GM19468 (cell line): ENCODE measurements around the gene GYS1.
"Not testable (repeated sequence)": the region's sequence is repeated elsewhere in the genome, so short reads cannot be mapped to it uniquely, and the experiment has no call there.

Source experiments
- ATAC-seq: cut with Tn5 transposase; IDR thresholded peaks from one replicate; pipeline ENCODE4 v1.9.1; 2021; ENCODE audit warnings: mild to moderate bottlenecking, moderate library complexity, moderate number of reproducible peaks; ENCODE audit not compliant: unreplicated experiment; ENCODE audit errors: extremely low read depth

GYS1 gene

GRCh38 chr19:48947258-48947542 lies 45.9 kb downstream of the GYS1 start:
- no peak for ATAC-seq

- ATAC-seq = no peak
Observed at GRCh38 chr19:48946463-48947257, 46.4 kb downstream of the GYS1 start.

GRCh38 chr19:48945817-48946216 lies 47.3 kb downstream of the GYS1 start:
- ATAC-seq = no peak

GRCh38 chr19:48945415-48945814 lies 47.7 kb downstream of the GYS1 start:
- ATAC-seq = no peak

- ATAC-seq = no peak
Observed at GRCh38 chr19:48943081-48943480, 50.0 kb downstream of the GYS1 start.

GRCh38 chr19:48940902-48941301 lies 52.2 kb downstream of the GYS1 start:
- ATAC-seq = no peak

- ATAC-seq = no peak
Observed at GRCh38 chr19:48938256-48938655, 54.9 kb downstream of the GYS1 start.

GRCh38 chr19:48935864-48936263 lies 57.2 kb downstream of the GYS1 start:
- no peak for ATAC-seq

- ATAC-seq = no peak
Observed at GRCh38 chr19:48934837-48935236, 58.3 kb downstream of the GYS1 start.

GRCh38 chr19:48933382-48933932 lies 59.7 kb downstream of the GYS1 start, which contains the start of gene DHDH:
TSS of gene DHDH (plus strand) at chr19:48933699. CDS start at chr19:48933722, 23 bp downstream.
- no peak for ATAC-seq

- ATAC-seq = no peak
Observed at GRCh38 chr19:48928164-48929025, 64.7 kb downstream of the GYS1 start.

GRCh38 chr19:48927692-48928091 lies 65.4 kb downstream of the GYS1 start:
- ATAC-seq = not testable (repeated sequence)

- ATAC-seq = no peak
Observed at GRCh38 chr19:48926909-48927308, 66.2 kb downstream of the GYS1 start.

GRCh38 chr19:48925890-48926289 lies 67.2 kb downstream of the GYS1 start:
- ATAC-seq = not testable (repeated sequence)

- ATAC-seq = no peak
Observed at GRCh38 chr19:48925240-48925843, 67.8 kb downstream of the GYS1 start.

- no peak for ATAC-seq
Observed at GRCh38 chr19:48922548-48923490, 70.3 kb downstream of the GYS1 start.

GRCh38 chr19:48921721-48922500 lies 71.2 kb downstream of the GYS1 start:
- ATAC-seq = no peak

- ATAC-seq = no peak
Observed at GRCh38 chr19:48920949-48921348, 72.2 kb downstream of the GYS1 start.

- not testable (repeated sequence) for ATAC-seq
Observed at GRCh38 chr19:48919271-48919670, 73.8 kb downstream of the GYS1 start.
